ENCODE measurements around the gene TMEM156.

TMEM156 gene

DNA sequence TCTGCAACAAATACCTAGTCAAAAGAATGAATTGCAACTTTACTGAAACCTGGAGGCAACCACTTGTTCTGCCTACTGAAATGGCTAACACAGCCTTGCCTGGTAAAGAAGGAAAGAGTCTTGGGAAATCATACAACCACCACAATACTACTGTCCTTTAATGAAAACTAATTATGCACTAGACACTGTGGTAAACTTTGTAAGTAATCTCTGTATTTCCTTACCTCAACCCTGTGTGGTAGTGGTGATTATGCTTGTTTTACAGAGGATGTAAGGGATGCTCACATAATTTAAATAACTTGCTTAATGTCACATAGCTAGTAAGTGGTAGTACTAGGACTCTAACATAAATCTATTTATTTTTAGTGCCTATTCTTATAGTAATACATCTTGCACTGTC lies 44.7 kb downstream of the TMEM156 start:
- H3K36me3 ChIP-seq (ENCODE audit: insufficient read depth, low read length), result no peaks in the 10 kb centered on the region
- no peak overlapping the region for H3K4me3 ChIP-seq (ENCODE audit: low read depth in 1 of 2, low read length in 2 of 2)
- TF ChIP-seq, protein P1, sequence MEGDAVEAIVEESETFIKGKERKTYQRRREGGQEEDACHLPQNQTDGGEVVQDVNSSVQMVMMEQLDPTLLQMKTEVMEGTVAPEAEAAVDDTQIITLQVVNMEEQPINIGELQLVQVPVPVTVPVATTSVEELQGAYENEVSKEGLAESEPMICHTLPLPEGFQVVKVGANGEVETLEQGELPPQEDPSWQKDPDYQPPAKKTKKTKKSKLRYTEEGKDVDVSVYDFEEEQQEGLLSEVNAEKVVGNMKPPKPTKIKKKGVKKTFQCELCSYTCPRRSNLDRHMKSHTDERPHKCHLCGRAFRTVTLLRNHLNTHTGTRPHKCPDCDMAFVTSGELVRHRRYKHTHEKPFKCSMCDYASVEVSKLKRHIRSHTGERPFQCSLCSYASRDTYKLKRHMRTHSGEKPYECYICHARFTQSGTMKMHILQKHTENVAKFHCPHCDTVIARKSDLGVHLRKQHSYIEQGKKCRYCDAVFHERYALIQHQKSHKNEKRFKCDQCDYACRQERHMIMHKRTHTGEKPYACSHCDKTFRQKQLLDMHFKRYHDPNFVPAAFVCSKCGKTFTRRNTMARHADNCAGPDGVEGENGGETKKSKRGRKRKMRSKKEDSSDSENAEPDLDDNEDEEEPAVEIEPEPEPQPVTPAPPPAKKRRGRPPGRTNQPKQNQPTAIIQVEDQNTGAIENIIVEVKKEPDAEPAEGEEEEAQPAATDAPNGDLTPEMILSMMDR (IDR thresholded peaks at IDR 0.05; ENCODE audit: borderline replicate concordance, extremely low read depth, low read length, poor library complexity, severe bottlenecking), result no peak
- TF ChIP-seq EZH2 (IDR thresholded peaks at IDR 0.05; ENCODE audit: borderline replicate concordance, low read depth, low read length, severe bottlenecking), result no peak
- no peak overlapping the region for H3K4me2 ChIP-seq (ENCODE audit: insufficient read depth, low read length)
- H3K79me2 ChIP-seq (ENCODE audit: insufficient read depth, low read length), result no peaks in the 10 kb centered on the region
- H3K27me3 ChIP-seq (ENCODE audit: insufficient read depth, low read length, poor library complexity), result no peaks in the 10 kb centered on the region
- H3K9ac ChIP-seq (ENCODE audit: low read depth, low read length), result no peak overlapping the region
- no peaks in the 10 kb centered on the region for H4K20me1 ChIP-seq (ENCODE audit: insufficient read depth, low read length)
- H2AFZ ChIP-seq (ENCODE audit: low read depth, low read length), result no peak overlapping the region
- H3K27ac ChIP-seq (ENCODE audit: low read length), result no peak overlapping the region
- ATAC-seq (ENCODE audit: insufficient read depth, low read depth) (no peak), DNase-seq (no peak)
- H3K9me3 ChIP-seq (ENCODE audit: insufficient read depth, low read length, severe bottlenecking), result no peaks in the 10 kb centered on the region
- H3K4me1 ChIP-seq (ENCODE audit: insufficient read depth, low read length), result no peaks in the 10 kb centered on the region

DNA sequence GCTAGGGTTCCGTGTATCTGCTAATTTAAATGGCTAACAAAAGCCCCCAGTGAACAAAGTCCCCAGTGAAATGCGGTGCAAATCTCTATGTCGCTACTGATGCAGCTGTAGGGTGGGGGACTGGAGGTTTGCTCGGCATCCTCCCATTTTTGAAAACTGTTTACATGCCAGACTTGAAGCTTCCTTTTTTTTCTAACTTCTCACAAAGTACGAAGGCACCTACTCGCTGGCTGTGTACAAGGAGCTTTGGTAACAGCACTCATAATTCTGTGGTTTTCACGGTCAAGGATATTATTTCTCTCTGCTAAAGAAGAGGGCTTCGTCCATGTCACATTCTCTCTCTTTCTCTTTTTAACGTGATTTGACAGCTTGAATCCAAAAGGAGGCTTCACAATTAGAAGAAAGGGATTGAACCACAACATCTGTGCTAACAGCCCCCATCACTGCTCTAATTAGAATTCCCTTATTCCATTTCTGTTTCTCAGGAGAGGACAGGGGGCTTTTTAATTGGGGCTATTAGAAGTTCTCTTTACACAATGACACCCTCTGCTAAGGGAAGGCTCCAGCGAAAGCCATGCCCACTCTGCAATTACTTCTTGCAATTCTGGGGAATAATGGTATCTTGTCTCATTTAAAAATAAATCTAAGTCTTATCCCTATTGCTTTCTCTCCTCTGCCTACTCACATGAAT lies 46.7 kb downstream of the TMEM156 start:
- ATAC-seq (ENCODE audit: insufficient read depth, low read depth) (no peak), DNase-seq (no peak)
- Histone ChIP-seq H4K20me1 (ENCODE audit: insufficient read depth, low read length) (no peaks in the 10 kb centered on the region), H3K4me3 (ENCODE audit: low read depth in 1 of 2, low read length in 2 of 2) (no peak overlapping the region), H3K27ac (ENCODE audit: low read length) (no peak overlapping the region), H3K4me2 (ENCODE audit: insufficient read depth, low read length) (no peak overlapping the region), H3K36me3 (ENCODE audit: insufficient read depth, low read length) (no peaks in the 10 kb centered on the region), H3K4me1 (ENCODE audit: insufficient read depth, low read length) (no peaks in the 10 kb centered on the region), H3K27me3 (ENCODE audit: insufficient read depth, low read length, poor library complexity) (no peaks in the 10 kb centered on the region), H3K9me3 (ENCODE audit: insufficient read depth, low read length, severe bottlenecking) (no peaks in the 10 kb centered on the region), H2AFZ (ENCODE audit: low read depth, low read length) (no peak overlapping the region), H3K9ac (ENCODE audit: low read depth, low read length) (no peak overlapping the region), H3K79me2 (ENCODE audit: insufficient read depth, low read length) (no peaks in the 10 kb centered on the region)
- TF ChIP-seq EZH2 (IDR thresholded peaks at IDR 0.05; ENCODE audit: borderline replicate concordance, low read depth, low read length, severe bottlenecking), result no peak

DNA sequence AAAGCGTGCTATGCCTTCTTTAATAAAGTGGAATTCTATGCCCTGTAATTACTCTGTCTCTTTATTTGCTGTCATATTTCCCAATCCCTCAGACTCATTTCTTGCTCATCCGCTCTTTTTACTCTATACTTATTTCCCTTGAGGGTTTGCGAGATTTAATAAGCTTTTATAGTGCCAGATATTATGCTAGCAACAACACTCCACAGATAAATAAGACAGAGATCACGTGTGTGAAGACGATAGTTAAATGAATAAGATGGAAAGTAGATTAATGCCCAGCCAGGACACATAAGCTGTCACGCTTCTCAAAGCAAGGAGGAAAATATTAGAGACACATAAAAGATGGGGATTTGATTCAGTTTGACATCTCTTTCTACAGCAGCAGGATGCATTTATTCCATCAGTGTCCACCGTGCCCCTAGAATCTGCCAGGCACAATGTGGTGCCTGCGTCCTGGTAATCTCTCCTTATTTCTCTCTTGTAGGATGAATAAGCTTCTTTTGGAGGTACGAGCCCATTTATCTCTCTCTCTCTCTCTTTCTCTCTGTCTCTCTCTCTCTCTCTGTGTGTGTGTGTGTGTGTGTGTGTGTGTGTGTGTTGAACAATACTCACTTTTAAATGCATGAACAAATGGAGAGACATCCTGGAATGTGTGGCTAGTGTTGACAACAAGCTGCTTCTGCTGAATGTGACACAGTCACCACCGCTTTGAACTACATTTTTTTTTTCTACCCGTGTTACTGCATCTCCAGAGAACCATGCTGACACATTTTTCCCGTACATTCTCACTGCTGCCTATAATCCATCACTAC lies 48.2 kb downstream of the TMEM156 start:
- DNase-seq, result no peak

More for the DNA sequence above, 48.2 kb downstream of the TMEM156 start:
- no peak overlapping the region for H3K9ac ChIP-seq (ENCODE audit: low read depth, low read length)
- no peaks in the 10 kb centered on the region for H3K4me1 ChIP-seq (ENCODE audit: insufficient read depth, low read length)
- TF ChIP-seq, protein P1 (IDR thresholded peaks at IDR 0.05; ENCODE audit: borderline replicate concordance, extremely low read depth, low read length, poor library complexity, severe bottlenecking), result no peak
- TF ChIP-seq EZH2 (IDR thresholded peaks at IDR 0.05; ENCODE audit: borderline replicate concordance, low read depth, low read length, severe bottlenecking), result no peak
- H2AFZ ChIP-seq (ENCODE audit: low read depth, low read length), result no peak overlapping the region
- no peak for ATAC-seq (ENCODE audit: insufficient read depth, low read depth)
- H3K4me3 ChIP-seq (ENCODE audit: low read depth in 1 of 2, low read length in 2 of 2), result no peak overlapping the region
- H3K27ac ChIP-seq (ENCODE audit: low read length), result no peak overlapping the region
- H3K27me3 ChIP-seq (ENCODE audit: insufficient read depth, low read length, poor library complexity), result no peaks in the 10 kb centered on the region
- H3K4me2 ChIP-seq (ENCODE audit: insufficient read depth, low read length), result no peak overlapping the region
- no peaks in the 10 kb centered on the region for H4K20me1 ChIP-seq (ENCODE audit: insufficient read depth, low read length)
- no peaks in the 10 kb centered on the region for H3K79me2 ChIP-seq (ENCODE audit: insufficient read depth, low read length)
- H3K9me3 ChIP-seq (ENCODE audit: insufficient read depth, low read length, severe bottlenecking), result no peaks in the 10 kb centered on the region
- H3K36me3 ChIP-seq (ENCODE audit: insufficient read depth, low read length), result no peaks in the 10 kb centered on the region
